Stimulated activated CD8-positive, alpha-beta memory T cell treated with anti-CD3 and anti-CD28 coated beads, Interleukin-12 subunit alpha, Interleukin-12 subunit beta, amount 100 ng/mL, for 4 hours (primary cell): ENCODE measurements around the gene PLXNA3.
A peak's percentile ranks its signal among the peaks of the same experiment; 100 is the strongest.
"Not testable (repeated sequence)": the region's sequence is repeated elsewhere in the genome, so short reads cannot be mapped to it uniquely, and the experiment has no call there.

Source experiments
- DNase-seq: peaks from one replicate; pipeline ENCODE4 v3.0.0-alpha.2; 2020; ENCODE audit warnings: low read depth

The PLXNA3 gene

GRCh38 chrX:154478728-154479622, 20.9 kb downstream of the PLXNA3 start, which contains the start of gene LAGE3:
TSS of gene LAGE3 (minus strand) at chrX:154479281. CDS start at chrX:154478915, 366 bp downstream.
- DNase-seq = peak; percentile 88

- no peak for DNase-seq
Measured at GRCh38 chrX:154481195-154481594, 23.1 kb downstream of the PLXNA3 start.

GRCh38 chrX:154481911-154482601, 24.0 kb downstream of the PLXNA3 start:
- DNase-seq = no peak

- no peak for DNase-seq
Measured at GRCh38 chrX:154482786-154483185, 24.7 kb downstream of the PLXNA3 start.

GRCh38 chrX:154483325-154483724, 25.2 kb downstream of the PLXNA3 start:
- DNase-seq = no peak

- no peak for DNase-seq
Measured at GRCh38 chrX:154484255-154485149, 26.4 kb downstream of the PLXNA3 start.

GRCh38 chrX:154485150-154486051, 27.3 kb downstream of the PLXNA3 start:
- DNase-seq = no peak

- no peak for DNase-seq
Measured at GRCh38 chrX:154486052-154486395, 27.9 kb downstream of the PLXNA3 start.

- DNase-seq = peak; percentile 48
Measured at GRCh38 chrX:154486396-154487207, 28.5 kb downstream of the PLXNA3 start, which contains the start of gene UBL4A. TSS of gene UBL4A (minus strand) at chrX:154486615. CDS start at chrX:154486584, 31 bp downstream.

- DNase-seq = no peak
Measured at GRCh38 chrX:154487518-154488290, 29.6 kb downstream of the PLXNA3 start.

GRCh38 chrX:154488336-154489075, 30.4 kb downstream of the PLXNA3 start:
- DNase-seq = no peak

GRCh38 chrX:154489182-154489581, 31.1 kb downstream of the PLXNA3 start:
- no peak for DNase-seq

GRCh38 chrX:154490021-154490413, 31.9 kb downstream of the PLXNA3 start:
- DNase-seq = peak; percentile 10

GRCh38 chrX:154490414-154491083, 32.5 kb downstream of the PLXNA3 start, which contains the start of gene SLC10A3:
TSS of gene SLC10A3 (minus strand) at chrX:154490629. CDS start at chrX:154488940, 1,689 bp downstream.
- peak; percentile 82 for DNase-seq

- DNase-seq = no peak
Measured at GRCh38 chrX:154494715-154495114, 36.6 kb downstream of the PLXNA3 start.

- no peak for DNase-seq
Measured at GRCh38 chrX:154495472-154495922, 37.4 kb downstream of the PLXNA3 start.

GRCh38 chrX:154496591-154497137, 38.6 kb downstream of the PLXNA3 start:
- not testable (repeated sequence) for DNase-seq
